ENCODE data around the gene CSNK2A3.

Gene CSNK2A3

GRCh38 chr11:11332141-11332710 lies 20.8 kb downstream of the CSNK2A3 start:
- DNase-seq = no peak

GRCh38 chr11:11329062-11329806 lies 23.8 kb downstream of the CSNK2A3 start:
- DNase-seq = no peak

- no peak for DNase-seq
Measured at GRCh38 chr11:11324090-11324489, 29.0 kb downstream of the CSNK2A3 start.

DNA sequence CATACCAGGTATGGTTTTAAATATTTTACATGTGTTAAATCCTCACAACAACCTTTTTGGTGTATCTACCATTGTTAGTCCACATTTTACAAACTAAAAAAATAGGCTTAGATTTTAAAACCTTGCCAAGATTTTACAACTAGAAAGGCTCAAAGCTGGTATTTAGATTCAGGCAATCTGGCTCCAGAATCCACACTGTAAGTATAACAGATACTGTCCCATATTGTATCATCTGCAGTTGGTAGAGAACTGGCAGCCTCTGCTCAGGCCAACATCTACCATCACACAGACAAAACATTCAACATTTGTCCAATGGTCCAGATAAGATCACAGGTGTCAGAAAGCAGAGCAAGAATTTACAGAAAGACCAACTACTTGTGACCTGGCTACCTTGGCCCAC lies 30.9 kb downstream of the CSNK2A3 start:
- no peak for DNase-seq

- no peak for DNase-seq
Measured at GRCh38 chr11:11320825-11321224, 32.2 kb downstream of the CSNK2A3 start.

DNA sequence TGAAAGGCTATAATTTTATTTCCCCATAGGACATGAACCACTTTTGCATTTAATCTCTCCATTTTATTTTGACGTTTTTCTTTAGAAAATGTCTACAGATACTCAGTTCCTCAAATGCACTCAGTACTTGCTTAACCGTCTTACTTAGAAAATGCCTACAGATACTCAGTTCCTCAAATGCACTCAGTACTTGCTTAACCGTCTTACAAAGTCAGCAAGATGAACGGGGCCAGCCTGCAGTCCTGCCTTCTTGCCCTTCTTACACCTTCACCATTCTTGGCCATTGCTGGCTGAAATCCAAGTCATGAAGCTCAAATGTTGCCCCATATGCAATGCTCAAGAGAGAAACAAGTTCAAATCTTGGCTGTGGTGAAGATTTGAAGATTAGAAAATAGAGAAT lies 34.1 kb downstream of the CSNK2A3 start:
- DNase-seq = no peak

GRCh38 chr11:11318461-11318860 lies 34.6 kb downstream of the CSNK2A3 start:
- no peak for DNase-seq

GRCh38 chr11:11316651-11317230 lies 36.3 kb downstream of the CSNK2A3 start:
- DNase-seq = no peak

DNA sequence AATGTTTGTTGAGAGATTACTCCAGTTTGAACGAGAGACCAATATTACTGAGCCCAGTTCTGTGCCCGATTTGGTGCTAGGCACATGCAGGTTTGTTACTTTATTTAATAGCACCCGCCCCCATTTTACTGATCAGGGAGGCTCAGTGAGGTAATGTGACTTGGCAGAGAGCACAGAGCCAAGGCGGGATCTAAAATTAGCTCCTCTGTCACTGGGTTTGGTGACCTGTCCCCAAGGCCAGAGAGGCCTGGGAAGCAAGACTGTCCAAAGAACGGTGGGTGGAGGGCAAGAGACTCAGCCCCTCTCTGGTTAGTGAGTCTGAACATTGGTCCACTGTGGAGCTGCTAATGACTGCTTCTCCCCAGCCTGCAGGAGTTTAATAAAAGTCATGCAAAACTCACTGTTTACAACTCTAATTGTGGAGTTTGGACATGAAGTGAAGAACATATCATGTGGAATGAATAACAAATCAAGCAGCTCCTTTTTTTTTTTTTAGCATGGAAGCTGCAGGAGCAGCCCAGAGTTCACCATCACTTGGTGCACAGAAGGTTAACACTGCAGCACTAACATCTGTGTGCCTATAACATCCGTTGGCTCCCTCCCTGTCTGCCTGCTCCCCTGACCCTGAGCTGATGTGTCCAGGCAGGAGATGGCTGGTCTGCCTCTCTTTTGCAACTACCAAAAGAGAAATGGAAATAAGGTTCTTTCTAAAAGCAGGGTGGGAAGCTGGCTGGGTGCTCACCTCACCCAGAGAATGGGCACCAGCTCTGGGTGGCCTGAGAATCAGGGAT lies 39.0 kb downstream of the CSNK2A3 start:
- DNase-seq = no peak

- no peak for DNase-seq
Measured at GRCh38 chr11:11313426-11313825, 39.6 kb downstream of the CSNK2A3 start.

- DNase-seq = no peak
Measured at GRCh38 chr11:11312738-11313137, 40.3 kb downstream of the CSNK2A3 start.

GRCh38 chr11:11311169-11311568 lies 41.9 kb downstream of the CSNK2A3 start:
- no peak for DNase-seq

- DNase-seq = no peak
Measured at GRCh38 chr11:11309906-11310305, 43.1 kb downstream of the CSNK2A3 start.

DNA sequence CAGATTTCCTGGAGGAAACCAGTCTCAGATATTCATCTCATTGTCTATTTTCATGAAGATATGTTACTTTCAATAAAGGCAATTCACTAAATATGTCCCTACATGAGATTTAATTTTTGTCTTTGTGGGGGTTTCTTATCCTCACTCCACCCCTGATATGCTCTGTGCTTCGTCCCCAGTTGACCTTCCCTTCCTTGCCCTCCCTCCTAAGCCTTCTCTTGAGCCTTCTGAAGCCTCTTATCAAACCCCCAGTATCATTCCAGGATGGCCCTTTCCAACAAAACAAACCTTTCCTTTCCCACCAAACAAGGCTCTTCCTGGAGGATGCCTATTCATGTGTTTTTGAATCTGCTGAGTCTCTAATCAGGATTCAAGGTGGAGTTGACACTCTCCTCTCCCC lies 44.8 kb downstream of the CSNK2A3 start:
- no peak for DNase-seq

- no peak for DNase-seq
Measured at GRCh38 chr11:11306855-11307254, 46.2 kb downstream of the CSNK2A3 start.

DNA sequence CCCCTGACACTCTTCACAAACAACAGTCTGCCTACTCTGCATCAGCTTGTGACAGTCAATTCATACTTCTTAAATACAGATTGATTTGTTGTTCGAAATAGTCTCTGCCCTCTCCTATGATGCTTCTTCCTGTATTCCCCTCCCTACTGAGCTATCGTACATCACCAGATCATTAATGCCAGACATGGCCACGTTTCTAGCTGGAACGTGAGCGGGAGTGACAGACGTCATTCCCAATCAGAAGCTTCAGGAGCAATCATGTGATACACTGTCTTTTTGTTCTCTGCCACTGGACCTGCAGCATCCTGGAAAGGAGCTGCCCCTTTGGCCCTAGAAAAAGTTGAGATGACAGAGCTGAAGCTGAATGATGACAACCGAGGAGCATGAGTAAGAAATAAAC lies 48.5 kb downstream of the CSNK2A3 start:
- no peak for DNase-seq

- DNase-seq = no peak
Measured at GRCh38 chr11:11302565-11302964, 50.5 kb downstream of the CSNK2A3 start.

Data from SW 1271 (cell line).